Heart left ventricle (tissue), 16 donors: Measurements from ENCODE around the gene JAK2. TPM values are rescaled to one million over a fixed set of nuclear protein-coding genes. Genes with fewer than 3 reads are reported as not detected.
A peak's percentile ranks its signal among the peaks of the same experiment; 100 is the strongest.
"Not testable (repeated sequence)": the region's sequence is repeated elsewhere in the genome, so short reads cannot be mapped to it uniquely, and the experiment has no call there.

Source experiments
- ATAC-seq, 4 donors: fragments of 200-7000 bp; cut with Tn5 transposase; one replicate each; pipeline ENCODE4 v1.9.1; 2020 to 2022; ENCODE audit warnings: moderate library complexity in 4 of 4, mild to moderate bottlenecking in 3 of 4, moderate number of reproducible peaks in 1 of 4
- DNase-seq, 5 donors: peaks; one replicate each; pipeline ENCODE4 v3.0.0-alpha.2; 2020
- H3K27ac ChIP-seq, 12 donors: fragments of 200-600 bp; sonication (generic) in 4 of 12; one replicate each; pipeline versions ENCODE4 v1.5.0 to v1.8.0; 2016 to 2022; ENCODE audit warnings: mild to moderate bottlenecking in 2 of 12
- H3K27me3 ChIP-seq, 9 donors: fragments of 200-600 bp; sonication (generic) in 2 of 9; one replicate each; pipeline versions ENCODE4 v1.5.1 to v1.8.0; 2016 to 2022; ENCODE audit warnings: mild to moderate bottlenecking in 3 of 9
- H3K36me3 ChIP-seq, 9 donors: fragments of 200-600 bp; sonication (generic) in 2 of 9; one replicate each; pipeline versions ENCODE4 v1.5.0 to v1.8.0; 2018 to 2022; ENCODE audit warnings: mild to moderate bottlenecking in 2 of 9
- H3K4me1 ChIP-seq, 12 donors: fragments of 200-600 bp; sonication (generic) in 4 of 12; one replicate each; pipeline versions ENCODE4 v1.5.0 to v1.8.0; 2016 to 2022; ENCODE audit warnings: mild to moderate bottlenecking in 3 of 12
- H3K4me3 ChIP-seq, 12 donors: fragments of 200-600 bp; sonication (generic) in 4 of 12; one replicate each; pipeline versions ENCODE4 v1.5.0 to v1.8.0; 2017 to 2022; ENCODE audit warnings: mild to moderate bottlenecking in 9 of 12, moderate library complexity in 4 of 12
- H3K9me3 ChIP-seq, 12 donors: fragments of 200-600 bp; sonication (generic) in 4 of 12; one replicate each; pipeline versions ENCODE4 v1.5.0 to v1.8.0; 2016 to 2022; ENCODE audit warnings: mild to moderate bottlenecking in 1 of 12
- CTCF ChIP-seq, 12 donors: fragments of 200-600 bp; sonication (generic) in 4 of 12; IDR thresholded peaks; one replicate each; pipeline versions ENCODE4 v1.5.0 to v1.8.0; 2018 to 2022; ENCODE audit warnings: antibody characterized with exemption in 12 of 12, mild to moderate bottlenecking in 5 of 12
- POLR2A ChIP-seq, 2 donors: fragments of 450-650 bp; IDR thresholded peaks; one replicate each; pipeline ENCODE4 v1.6.1; 2017; ENCODE audit warnings: antibody characterized with exemption in 2 of 2, mild to moderate bottlenecking in 2 of 2, moderate library complexity in 2 of 2
- WGBS, 4 donors: extraction: QIAGEN DNeasy Blood & Tissue Kit in 2 of 4; methylation state at CpG; one replicate each; pipeline versions ENCODE4 v1.1.5 to v1.1.7; 2013 to 2018; 5-methylcytosine and 5-hydroxymethylcytosine counted together
- intact Hi-C, 10 donors: fragments of 100-400 bp; cut with DNase I; formaldehyde crosslinking; loops; one replicate each; pipeline versions ENCODE4 v1.11.1 to v1.14.2; 2022
- polyA plus RNA-seq, 2 donors: library from polyadenylated mRNA; stranded (reverse); fragments of 200-250 nt; gene quantifications; one replicate each; pipeline ENCODE4 v1.2.3, GENCODE V29; 2013
- total RNA-seq, 9 donors: library from RNA; depleted of rRNA in 2 of 9; stranded (reverse); fragments of >200 nt in 2 of 9; fragmentation: NEBNext Ultra II Directional in 3 of 9; extraction: Animal tissue kit (Norgen Biotek cat#: 25700) in 3 of 9; gene quantifications; one replicate each; pipeline versions ENCODE4 v1.1.0 to v1.2.4, GENCODE V29; 2016 to 2023
- donor health status: ischemic (EF 13 %, LVEDD 7.1; RV severe dilation, severe dysfunction).
- donor health status: healthy with polysubstance abuse.
- donor health status: DM: no; HTN: yes; CAD: no.
- donor health status: DM: no; HTN: no; CAD: no.
- donor health status: ischemic (EF 25% LVEDD 6.9; RV normal size, moderate dysfunction).
- donor health status: ischemic (EF 25% LVEDD 5.7; RV mildly dilated, moderate dysfunction).
- donor health status: healthy.
- donor health status: DM: yes; HTN: yes; CAD: no.
- donor health status: ischemic (EF 35%, LVEDD 5.7; RV mildly dilated, moderate dysfunction).
- donor health status: nonischemic (EF 11% LVEDD 7.7; RV severe dilation, severe dysfunction).
- donor health status: DM: yes; HTN: yes; CAD: no.
- donor health status: PGD.
- donor health status: ischemic (EF 29% LVEDD 5.4; RV normal size, mild dysfunction).
- donor health status: nonischemic (EF 23%, LVEDD 6.1; RV moderate dilation, normal function).

The JAK2 gene
- total and polyA plus RNA-seq, 11 donors, result 4.3 to 62.9 (median 27.9) TPM

- DNase-seq (no peak), ATAC-seq (peak; percentile 42 to 80 (median 63))
- H3K27me3 ChIP-seq, result no peaks in the 10 kb centered on the region
- H3K4me3 ChIP-seq, result no peak overlapping the region
- no peaks in the 10 kb centered on the region for H3K36me3 ChIP-seq
- H3K27ac ChIP-seq, result peak overlapping the region in 4 of 12 donors; percentile 2 to 65 (median 13)
- WGBS, 4 donors, result 59 to 77% (median 65%) methylated on average over 4 of the region's 4 CpGs
- intact Hi-C loops, result loop anchor here in 1 of 10 donors (5.0 kb wide), 1 partner anchor 39 kb away; no protein-coding TSS in a partner anchor
- H3K9me3 ChIP-seq, result no peaks in the 10 kb centered on the region
- TF ChIP-seq POLR2A (IDR thresholded peaks at IDR 0.05) (no peak), CTCF (IDR thresholded peaks at IDR 0.05) (no peak)
- H3K4me1 ChIP-seq, result peaks cover 0 to 55% (median 5%) of the 10 kb centered on the region in 12 donors
Observed at GRCh38 chr9:4943346-4943745, 41.7 kb upstream of the JAK2 start.

- Histone ChIP-seq H3K27ac (peak overlapping the region in 1 of 12 donors; percentile 27), H3K4me1 (peaks cover 0 to 42% (median 5%) of the 10 kb centered on the region in 12 donors)
- DNase-seq, ATAC-seq, H3K36me3 ChIP-seq, H3K4me3 ChIP-seq, H3K9me3 ChIP-seq, H3K27me3 ChIP-seq: not testable (repeated sequence)
- intact Hi-C loops, result loop anchor here in 1 of 10 donors (5.0 kb wide), 1 partner anchor 38 kb away; no protein-coding TSS in a partner anchor
- 77 to 88% (median 84%) methylated on average over 7 of the region's 7 CpGs for WGBS, 4 donors
Observed at GRCh38 chr9:4944431-4945211, 40.5 kb upstream of the JAK2 start.

GRCh38 chr9:4946937-4947336 is 38.1 kb upstream of the JAK2 start:
- H3K27me3 ChIP-seq, result no peaks in the 10 kb centered on the region
- ATAC-seq (no peak), DNase-seq (no peak)
- H3K36me3 ChIP-seq, result no peaks in the 10 kb centered on the region
- no peak overlapping the region for H3K27ac ChIP-seq
- TF ChIP-seq CTCF (IDR thresholded peaks at IDR 0.05), result no peak
- TF ChIP-seq POLR2A (IDR thresholded peaks at IDR 0.05), result no peak
- H3K9me3 ChIP-seq, result no peaks in the 10 kb centered on the region
- H3K4me1 ChIP-seq, result peaks cover 0 to 27% (median 5%) of the 10 kb centered on the region in 12 donors
- no peak overlapping the region for H3K4me3 ChIP-seq
- intact Hi-C loops, result no loop called here
- WGBS, 4 donors, result 56 to 76% (median 64%) methylated on average over 1 of the region's 1 CpG

- no peak for TF ChIP-seq CTCF (IDR thresholded peaks at IDR 0.05)
- no peak for TF ChIP-seq POLR2A (IDR thresholded peaks at IDR 0.05)
- 85 to 93% (median 89%) methylated on average over 2 of the region's 2 CpGs for WGBS, 4 donors
- no peak for DNase-seq
- no peak for ATAC-seq
- H3K4me3 ChIP-seq, result no peak overlapping the region
- H3K27me3 ChIP-seq, result no peaks in the 10 kb centered on the region
- intact Hi-C loops, result no loop called here
- H3K36me3 ChIP-seq, result no peaks in the 10 kb centered on the region
- H3K4me1 ChIP-seq, result no peaks in the 10 kb centered on the region
- H3K9me3 ChIP-seq, result peaks cover 0 to 3% (median 0%) of the 10 kb centered on the region in 12 donors
- H3K27ac ChIP-seq, result no peak overlapping the region
Observed at GRCh38 chr9:4955836-4956235, 29.2 kb upstream of the JAK2 start.
